ENCODE results near the gene TOP3B.

DNA sequence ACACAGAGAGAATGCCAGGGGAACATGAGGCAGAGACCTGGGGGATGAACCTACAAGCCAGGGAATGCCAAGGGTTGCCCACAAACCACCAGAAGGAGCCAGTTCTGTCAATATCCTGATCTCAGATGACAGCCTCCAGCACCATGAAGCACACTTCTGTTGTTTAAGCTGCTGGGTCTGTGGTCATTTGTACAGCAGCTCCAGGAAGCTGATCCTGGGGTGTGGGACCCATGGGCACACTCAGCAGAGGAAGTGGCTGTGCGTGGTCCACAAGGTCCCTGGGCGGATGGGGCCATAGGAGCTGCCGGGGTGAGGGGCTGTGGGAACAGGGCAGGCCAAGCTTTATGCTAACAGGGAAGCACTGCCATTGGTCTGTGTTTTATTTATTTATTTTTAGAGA is 42.1 kb downstream of the TOP3B start:
- TF ChIP-seq TAF1 (IDR thresholded peaks at IDR 0.05; ENCODE audit: low read depth) (no peak), YY1 (IDR thresholded peaks at IDR 0.05; ENCODE audit: low read depth) (no peak), RAD21 (IDR thresholded peaks at IDR 0.05; ENCODE audit: low read depth) (no peak), MAX (IDR thresholded peaks at IDR 0.05) (no peak), TEAD4 (IDR thresholded peaks at IDR 0.05) (no peak), TCF12 (IDR thresholded peaks at IDR 0.05; ENCODE audit: low read depth) (no peak), EGR1 (IDR thresholded peaks at IDR 0.05) (no peak), CEBPB (IDR thresholded peaks at IDR 0.05) (no peak)

Data from Ishikawa (cell line).